Testis (tissue), 2 donors: ENCODE data around the gene GLS.

Experiments used
- CTCF ChIP-seq, 3 experiments: fragments of 450-650 bp in 2 of 3; fragments of 200-600 bp in 1 of 3; sonication (generic) in 1 of 3; IDR thresholded peaks; one replicate each; pipeline ENCODE4 v1.5.1; 2016 to 2019; ENCODE audit warnings: antibody characterized with exemption in 3 of 3, mild to moderate bottlenecking in 2 of 3, moderate library complexity in 1 of 3
- POLR2A ChIP-seq: fragments of 450-650 bp; IDR thresholded peaks from one replicate; pipeline ENCODE4 v1.6.1; 2017; ENCODE audit warnings: antibody characterized with exemption, mild to moderate bottlenecking, moderate library complexity

- no peak for TF ChIP-seq POLR2A
- no peak for TF ChIP-seq CTCF (IDR thresholded peaks at IDR 0.05)
Measured at GRCh38 chr2:190838492-190838910, 42.1 kb upstream of the GLS start.
